PC-3 (cell line): ENCODE measurements around the gene SCGB1C1.

ENCODE experiments used
- EZH2phosphoT487 ChIP-seq: fragments of 300-600 bp; sonication (generic); IDR thresholded peaks from 2 replicates; pipeline ENCODE4 v1.6.1; 2018; ENCODE audit warnings: mild to moderate bottlenecking, antibody characterized with exemption, low read length, borderline replicate concordance
- TF ChIP-seq, protein P1 (sequence below): fragments of 300-600 bp; sonication (generic); conservative IDR thresholded peaks from 2 replicates; pipeline ENCODE4 v1.5.1; 2017; ENCODE audit warnings: antibody characterized with exemption, low read depth, mild to moderate bottlenecking, low read length

DNA sequence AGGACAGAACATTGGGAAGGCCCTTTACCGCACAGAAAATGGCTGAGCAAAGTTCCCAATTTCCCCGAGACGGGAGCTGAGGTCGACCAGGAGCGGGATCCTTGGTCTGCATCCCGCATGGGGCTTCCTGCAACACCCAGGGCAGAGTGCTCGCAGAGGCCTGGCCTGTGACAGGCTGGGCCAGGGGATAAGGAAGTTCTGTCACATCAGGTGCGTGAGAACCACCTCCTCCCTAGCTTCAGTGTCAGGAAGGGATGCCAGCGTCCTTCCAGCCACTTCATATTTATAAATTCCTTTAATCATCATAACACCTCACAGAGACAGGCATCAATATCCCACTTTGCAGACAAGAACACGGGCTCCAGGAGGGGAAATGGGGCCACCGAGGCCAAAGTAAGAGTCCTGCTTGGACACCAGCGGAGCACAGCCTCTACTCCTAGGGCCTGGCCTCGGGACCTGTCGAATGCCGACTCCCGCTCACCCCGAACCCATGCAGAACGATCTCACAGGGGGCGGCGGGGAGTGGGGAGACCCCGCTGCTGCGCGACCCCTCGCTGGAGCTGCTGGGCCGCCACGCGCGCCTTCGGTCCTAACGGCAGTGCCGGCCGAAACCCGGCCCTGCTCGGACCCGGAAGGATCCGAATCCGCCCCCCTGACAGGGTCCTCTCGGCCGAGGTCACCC, 13.8 kb downstream of the SCGB1C1 start:
- TF ChIP-seq, protein P1, sequence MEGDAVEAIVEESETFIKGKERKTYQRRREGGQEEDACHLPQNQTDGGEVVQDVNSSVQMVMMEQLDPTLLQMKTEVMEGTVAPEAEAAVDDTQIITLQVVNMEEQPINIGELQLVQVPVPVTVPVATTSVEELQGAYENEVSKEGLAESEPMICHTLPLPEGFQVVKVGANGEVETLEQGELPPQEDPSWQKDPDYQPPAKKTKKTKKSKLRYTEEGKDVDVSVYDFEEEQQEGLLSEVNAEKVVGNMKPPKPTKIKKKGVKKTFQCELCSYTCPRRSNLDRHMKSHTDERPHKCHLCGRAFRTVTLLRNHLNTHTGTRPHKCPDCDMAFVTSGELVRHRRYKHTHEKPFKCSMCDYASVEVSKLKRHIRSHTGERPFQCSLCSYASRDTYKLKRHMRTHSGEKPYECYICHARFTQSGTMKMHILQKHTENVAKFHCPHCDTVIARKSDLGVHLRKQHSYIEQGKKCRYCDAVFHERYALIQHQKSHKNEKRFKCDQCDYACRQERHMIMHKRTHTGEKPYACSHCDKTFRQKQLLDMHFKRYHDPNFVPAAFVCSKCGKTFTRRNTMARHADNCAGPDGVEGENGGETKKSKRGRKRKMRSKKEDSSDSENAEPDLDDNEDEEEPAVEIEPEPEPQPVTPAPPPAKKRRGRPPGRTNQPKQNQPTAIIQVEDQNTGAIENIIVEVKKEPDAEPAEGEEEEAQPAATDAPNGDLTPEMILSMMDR = no peak
- no peak for TF ChIP-seq EZH2phosphoT487
